DMS 273 (cell line): ENCODE data around the gene CTSA.
"Not testable (repeated sequence)": the region's sequence is repeated elsewhere in the genome, so short reads cannot be mapped to it uniquely, and the experiment has no call there.

Experiments
- DNase-seq: peaks from one replicate; lab custom pipeline; 2025; ENCODE audit not compliant: unreplicated experiment; lab: John Stamatoyannopoulos, UW

CTSA gene

GRCh38 chr20:45863543-45864470 lies 27.3 kb upstream of the CTSA start:
- DNase-seq, result no peak

- DNase-seq, result no peak
Observed at GRCh38 chr20:45866454-45866853, 24.7 kb upstream of the CTSA start.

GRCh38 chr20:45867136-45867818 lies 23.9 kb upstream of the CTSA start:
- DNase-seq, result no peak

- DNase-seq, result no peak
Observed at GRCh38 chr20:45867819-45868176, 23.3 kb upstream of the CTSA start.

GRCh38 chr20:45872626-45873025 lies 18.5 kb upstream of the CTSA start:
- DNase-seq, result no peak

- no peak for DNase-seq
Observed at GRCh38 chr20:45873409-45874103, 17.6 kb upstream of the CTSA start.

- DNase-seq, result not testable (repeated sequence)
Observed at GRCh38 chr20:45874104-45874481, 17.0 kb upstream of the CTSA start.

- no peak for DNase-seq
Observed at GRCh38 chr20:45874576-45874975, 16.6 kb upstream of the CTSA start.

- no peak for DNase-seq
Observed at GRCh38 chr20:45878076-45878761, 12.9 kb upstream of the CTSA start.

GRCh38 chr20:45880988-45881788 lies 9.9 kb upstream of the CTSA start, which contains the start of gene ZSWIM1:
ZSWIM1 (plus strand) TSS chr20:45881227; CDS start chr20:45882593, 1,366 bp downstream.
- DNase-seq, result peak; percentile 99

- no peak for DNase-seq
Observed at GRCh38 chr20:45882469-45883099, 8.6 kb upstream of the CTSA start.

- peak; percentile 58 for DNase-seq
Observed at GRCh38 chr20:45883100-45883469, 8.1 kb upstream of the CTSA start.

- no peak for DNase-seq
Observed at GRCh38 chr20:45886590-45887345, 4.4 kb upstream of the CTSA start.

- no peak for DNase-seq
Observed at GRCh38 chr20:45887346-45887715, 3.8 kb upstream of the CTSA start, which contains the start of gene SPATA25. SPATA25 (minus strand) TSS chr20:45887622; CDS start chr20:45887590, 32 bp downstream.

GRCh38 chr20:45888681-45889080 lies 2.5 kb upstream of the CTSA start:
- DNase-seq, result no peak

- peak; percentile 69 for DNase-seq
Observed at GRCh38 chr20:45890077-45890984, 804 bp upstream of the CTSA start.

- peak; percentile 56 for DNase-seq
Observed at GRCh38 chr20:45892049-45892825, 1.1 kb downstream of the CTSA start.
